Measurements from ENCODE around the gene UBA52.
"Not testable (repeated sequence)": the region's sequence is repeated elsewhere in the genome, so short reads cannot be mapped to it uniquely, and the experiment has no call there.

Gene UBA52

GRCh38 chr19:18593367-18594095 is 21.9 kb downstream of the UBA52 start:
- no peak for DNase-seq

DNA sequence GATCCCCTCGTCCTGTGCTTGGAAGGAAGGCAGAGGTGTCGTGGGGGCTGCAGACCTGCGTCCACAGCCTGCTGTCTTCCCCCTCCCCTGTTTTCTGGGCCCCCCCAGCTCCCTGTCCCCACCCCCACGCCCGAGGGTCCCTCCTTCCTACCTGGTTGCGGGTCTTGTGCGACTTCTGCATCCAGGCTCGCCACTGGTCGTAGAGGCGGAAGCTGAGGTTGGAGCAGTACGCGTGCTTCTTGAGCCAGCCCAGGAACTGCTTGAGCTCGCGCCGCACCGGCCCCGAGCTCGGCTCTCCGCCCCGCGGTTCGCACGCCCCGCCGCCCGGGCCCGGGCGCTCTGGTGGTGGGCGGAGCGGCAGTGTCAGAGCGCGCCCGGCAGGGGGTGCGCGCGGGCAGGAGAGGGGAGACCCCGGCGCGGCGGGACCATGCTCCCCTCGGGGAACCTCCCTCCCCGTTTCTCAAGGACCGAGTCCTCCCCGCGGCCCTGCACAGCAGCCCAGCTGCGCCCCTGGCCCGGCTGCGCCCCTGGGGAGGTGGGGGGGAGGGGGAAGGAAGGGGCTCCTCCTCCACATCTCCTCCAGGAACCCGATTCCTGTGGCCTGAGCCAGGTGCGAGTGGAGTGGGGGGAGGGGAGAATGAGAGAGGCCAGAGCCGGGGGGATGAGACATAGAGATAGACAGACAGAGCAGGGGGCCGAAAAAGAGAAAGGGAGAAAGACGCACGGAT is 22.6 kb downstream of the UBA52 start:
- peak; percentile 86 for DNase-seq

GRCh38 chr19:18594824-18595373 is 23.2 kb downstream of the UBA52 start:
- DNase-seq = no peak

DNA sequence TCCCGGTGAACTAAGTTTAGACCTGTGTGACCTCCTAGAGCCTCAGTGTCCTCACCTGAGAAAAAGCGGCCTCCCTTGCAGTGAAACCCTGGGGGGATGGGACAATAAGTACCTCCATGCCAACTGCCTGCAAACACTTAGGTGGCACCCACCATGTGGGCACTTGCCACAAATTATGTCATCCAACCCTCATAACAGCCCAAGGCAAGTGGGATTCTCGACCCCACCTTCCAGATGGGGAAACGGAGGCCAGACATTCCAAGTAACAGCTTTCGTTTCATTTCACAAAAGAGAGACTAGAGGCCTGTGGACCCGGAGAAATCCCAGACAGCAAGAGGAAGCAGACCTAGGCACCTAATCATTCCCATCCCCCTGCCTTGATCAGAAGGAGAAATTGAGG is 23.8 kb downstream of the UBA52 start:
- DNase-seq = no peak

DNA sequence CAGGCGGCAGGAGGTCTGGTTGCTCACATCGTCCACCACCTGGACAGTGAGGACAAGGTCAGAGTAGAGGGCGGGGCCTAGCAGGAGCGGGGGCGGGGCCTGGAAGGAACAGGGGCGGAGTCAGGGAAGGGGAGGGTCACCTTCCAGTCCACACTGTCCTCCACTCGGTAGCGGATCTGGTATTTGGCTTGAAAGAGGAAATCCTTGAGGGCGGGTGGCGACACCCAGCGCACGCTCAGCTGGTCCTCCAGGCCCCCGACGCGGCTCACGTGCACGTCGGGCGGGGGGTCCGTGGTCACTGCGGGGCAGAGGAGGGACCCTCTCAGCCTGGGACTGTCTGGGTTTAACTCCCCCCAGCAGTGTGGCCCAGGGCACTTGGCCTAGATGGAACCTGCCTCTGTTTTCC is 25.1 kb downstream of the UBA52 start:
- DNase-seq = peak; percentile 37

DNA sequence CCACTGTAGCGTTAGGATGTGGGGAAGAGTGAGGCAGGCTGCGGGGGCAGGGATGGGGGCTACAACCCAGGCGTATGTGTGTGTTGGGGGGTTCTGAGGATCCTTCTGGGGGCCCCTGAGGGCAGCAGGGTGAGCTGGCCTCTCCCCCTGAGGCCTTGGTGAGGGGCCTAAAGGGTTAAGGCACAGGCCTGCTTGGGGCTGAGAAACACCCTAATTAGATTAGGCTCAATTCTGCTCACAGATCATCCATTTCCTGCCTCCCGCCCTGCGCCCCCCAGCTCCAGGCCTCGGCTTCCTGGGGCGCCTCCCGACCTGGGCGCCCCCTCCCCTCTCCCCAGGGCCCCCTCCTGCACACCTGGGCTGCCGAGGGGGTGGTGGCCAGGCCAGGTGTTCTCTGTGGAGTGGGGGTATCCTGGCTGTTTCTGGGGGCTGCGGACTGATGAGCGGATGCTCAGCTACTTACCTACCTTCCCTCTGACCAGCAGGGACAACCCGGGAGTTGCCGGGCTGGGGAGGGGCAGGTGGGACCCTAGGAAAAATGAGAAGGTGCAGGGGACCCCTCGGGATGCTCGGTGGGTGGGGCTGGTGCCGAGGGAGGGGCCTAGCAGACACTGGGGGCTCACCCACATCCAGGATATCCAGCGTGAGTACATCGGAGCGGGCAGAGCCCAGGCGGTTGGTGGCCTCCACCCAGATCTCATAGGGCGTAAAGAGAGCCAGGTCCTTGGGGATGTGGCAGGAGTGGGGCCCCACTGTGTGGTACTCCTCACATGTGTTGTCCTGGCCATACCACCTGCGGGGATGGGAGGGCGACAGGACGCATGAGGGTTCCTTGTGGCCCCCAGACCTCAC is 26.4 kb downstream of the UBA52 start:
- DNase-seq = peak; percentile 33

DNA sequence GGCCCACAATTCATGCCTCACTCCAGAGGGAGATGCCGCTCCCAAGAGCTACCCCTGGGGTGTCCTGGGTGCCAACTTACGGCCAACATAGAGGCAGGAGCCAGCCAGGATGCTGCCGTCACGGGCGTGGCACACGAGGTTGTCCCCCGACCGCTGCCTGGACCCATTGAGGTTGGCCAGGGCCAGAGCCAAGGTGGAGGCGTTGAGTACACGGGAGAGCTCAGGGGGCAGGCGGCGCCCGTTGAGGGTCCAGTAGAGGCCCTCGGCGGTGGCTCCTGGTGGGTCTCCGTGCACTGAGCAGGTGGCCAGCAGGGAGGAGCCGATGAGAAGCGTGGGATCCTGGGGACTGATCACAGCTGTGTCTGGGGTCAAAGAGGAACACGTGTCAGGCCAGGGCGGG is 27.8 kb downstream of the UBA52 start:
- DNase-seq = no peak

GRCh38 chr19:18600692-18601397 is 29.2 kb downstream of the UBA52 start:
- DNase-seq = not testable (repeated sequence)

GRCh38 chr19:18601875-18602274 is 30.2 kb downstream of the UBA52 start:
- no peak for DNase-seq

GRCh38 chr19:18603255-18603957 is 31.7 kb downstream of the UBA52 start:
- peak; percentile 65 for DNase-seq

- peak; percentile 39 for DNase-seq
Measured at GRCh38 chr19:18603958-18604819, 32.5 kb downstream of the UBA52 start.

GRCh38 chr19:18604820-18605159 is 33.1 kb downstream of the UBA52 start:
- DNase-seq = no peak

GRCh38 chr19:18605196-18605545 is 33.5 kb downstream of the UBA52 start:
- peak; percentile 25 for DNase-seq

- peak; percentile 45 for DNase-seq
Measured at GRCh38 chr19:18605546-18606280, 34.1 kb downstream of the UBA52 start.

DNA sequence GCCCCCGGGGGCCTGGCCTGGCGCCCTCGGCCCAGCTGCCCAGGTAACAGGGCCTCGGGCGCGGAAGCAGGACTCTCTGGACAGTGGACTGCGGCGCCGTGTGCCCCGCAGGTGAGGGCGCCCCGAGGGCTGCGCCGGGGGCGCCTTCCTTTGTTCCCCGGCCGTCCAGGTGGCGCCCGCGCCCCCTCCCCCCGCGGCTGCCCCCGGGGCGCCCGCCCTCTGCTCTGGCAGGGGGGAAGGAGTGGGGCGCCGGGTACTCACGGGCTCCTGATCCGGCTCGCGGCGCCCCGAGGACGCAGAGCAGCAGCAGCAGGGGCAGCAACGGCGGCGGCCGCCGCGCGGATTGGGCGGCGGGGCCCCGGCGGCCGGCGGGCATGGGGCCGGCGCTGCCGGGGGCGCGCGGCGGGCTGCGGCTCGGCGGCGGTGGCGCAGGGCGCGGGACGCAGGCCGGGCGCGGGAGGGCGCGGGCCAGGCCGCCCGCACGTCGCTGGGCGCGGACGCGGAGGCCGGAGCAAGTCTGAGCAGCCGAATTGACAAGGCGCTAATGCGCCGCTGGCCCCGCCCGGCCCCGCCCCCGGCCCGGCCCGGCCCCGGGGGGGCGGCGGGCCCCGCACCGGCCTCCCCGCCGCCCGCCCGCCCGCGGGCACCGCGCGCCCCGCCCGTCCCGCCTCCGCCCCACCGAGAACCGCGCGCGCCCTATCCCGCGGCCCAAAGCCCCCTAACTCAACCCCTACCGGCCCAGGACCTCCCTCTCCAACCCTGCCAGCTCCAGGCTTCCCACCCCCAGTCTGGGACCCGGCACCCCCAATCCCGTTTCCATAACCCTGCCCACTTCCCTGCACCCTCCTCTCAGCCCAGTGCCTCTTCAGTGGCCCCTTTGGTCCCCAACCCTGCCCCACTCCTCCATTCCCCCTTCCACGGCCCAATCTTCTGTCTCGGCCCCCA is 34.9 kb downstream of the UBA52 start, which contains the start of gene CRLF1:
Gene CRLF1, minus strand, starts transcription at position 519 of the 945 bp plus-strand sequence. Its CDS starts 143 bp downstream, at position 376.
- no peak for DNase-seq

GRCh38 chr19:18607226-18608101 is 35.8 kb downstream of the UBA52 start:
- DNase-seq = peak; percentile 29

- no peak for DNase-seq
Measured at GRCh38 chr19:18608102-18608804, 36.6 kb downstream of the UBA52 start.
